GM06990 (cell line): ENCODE measurements around the gene PRKCA.
A peak's percentile ranks its signal among the peaks of the same experiment; 100 is the strongest.

Experiments used
- DNase-seq: peaks from one replicate; pipeline ENCODE4 v3.0.0-alpha.2; 2011; ENCODE audit not compliant: insufficient read length; ENCODE audit errors: extremely low read depth
- H3K27me3 ChIP-seq: replicated peaks from 2 replicates; pipeline ENCODE4 v1.6.0; 2011; ENCODE audit warnings: low read length; ENCODE audit not compliant: control insufficient read depth, insufficient read depth
- H3K36me3 ChIP-seq: 2 replicates; pipeline ENCODE4 v1.5.1; 2011; ENCODE audit warnings: low read length; ENCODE audit not compliant: control insufficient read depth, insufficient read depth
- H3K4me3 ChIP-seq: replicated peaks from 2 replicates; pipeline ENCODE4 v1.5.1; 2011; ENCODE audit warnings: low read depth, mild to moderate bottlenecking, control low read depth, low read length
- CTCF ChIP-seq: IDR thresholded peaks from 2 replicates; pipeline ENCODE4 v1.5.1; 2011; ENCODE audit warnings: low read length, control low read depth, mild to moderate bottlenecking, inconsistent platforms; ENCODE audit not compliant: insufficient read depth, poor library complexity, severe bottlenecking

Gene PRKCA

GRCh38 chr17:66713533-66714042 lies 411.2 kb downstream of the PRKCA start:
- Histone ChIP-seq H3K4me3 (no peak overlapping the region), H3K36me3 (no peaks in the 10 kb centered on the region), H3K27me3 (no peaks in the 10 kb centered on the region)
- peak; percentile 65 for DNase-seq
- no peak for TF ChIP-seq CTCF

- no peak for DNase-seq
- Histone ChIP-seq H3K4me3 (no peak overlapping the region), H3K27me3 (no peaks in the 10 kb centered on the region), H3K36me3 (no peaks in the 10 kb centered on the region)
- no peak for TF ChIP-seq CTCF
These were observed 411.9 kb downstream of the PRKCA start for GRCh38 chr17:66714046-66715023.

GRCh38 chr17:66715076-66715675 lies 412.8 kb downstream of the PRKCA start:
- no peak for TF ChIP-seq CTCF
- H3K36me3 ChIP-seq, result no peaks in the 10 kb centered on the region
- H3K4me3 ChIP-seq, result no peak overlapping the region
- no peaks in the 10 kb centered on the region for H3K27me3 ChIP-seq
- DNase-seq, result no peak

GRCh38 chr17:66715745-66716156 lies 413.3 kb downstream of the PRKCA start:
- H3K4me3 ChIP-seq, result no peak overlapping the region
- DNase-seq, result no peak
- TF ChIP-seq CTCF, result peak; percentile 68

GRCh38 chr17:66716236-66717026 lies 414.0 kb downstream of the PRKCA start:
- H3K36me3 ChIP-seq, result no peaks in the 10 kb centered on the region

More at GRCh38 chr17:66715745-66716156, 413.3 kb downstream of the PRKCA start:
- Histone ChIP-seq H3K36me3 (no peaks in the 10 kb centered on the region), H3K27me3 (no peaks in the 10 kb centered on the region)

More at GRCh38 chr17:66716236-66717026, 414.0 kb downstream of the PRKCA start:
- DNase-seq, result no peak
- no peak for TF ChIP-seq CTCF
- H3K27me3 ChIP-seq, result no peaks in the 10 kb centered on the region
- no peak overlapping the region for H3K4me3 ChIP-seq
